Kidney (tissue), 14 donors: ENCODE results near the gene GABRB2. TPM values are rescaled to one million over a fixed set of nuclear protein-coding genes. Genes with fewer than 3 reads are reported as not detected.

ENCODE experiments used
- DNase-seq, 5 donors: peaks; one replicate each; pipeline ENCODE4 v3.0.0-alpha.2; 2013 to 2020
- FAIRE-seq: peaks from 2 replicates; lab custom pipeline; 2012; peaks lifted over from hg19 to GRCh38; lab: Jason Lieb, UNC
- H3K27ac ChIP-seq, 2 donors: one replicate each; pipeline ENCODE4 v1.7.0; 2013; ENCODE audit warnings: low read depth in 2 of 2, low read length in 2 of 2, inconsistent platforms in 1 of 2
- H3K27me3 ChIP-seq: one replicate; pipeline ENCODE4 v1.7.1; 2013; ENCODE audit warnings: low read length, inconsistent platforms; ENCODE audit not compliant: control insufficient read depth, insufficient read depth
- H3K36me3 ChIP-seq, 3 donors: one replicate each; pipeline versions ENCODE4 v1.7.0 to v1.7.1; 2013; ENCODE audit warnings: low read length in 3 of 3, control low read depth in 1 of 3, inconsistent platforms in 1 of 3; ENCODE audit not compliant: insufficient read depth in 3 of 3, control insufficient read depth in 2 of 3
- H3K4me1 ChIP-seq, 3 donors: one replicate each; pipeline versions ENCODE4 v1.7.0 to v1.7.1; 2013; ENCODE audit warnings: low read length in 3 of 3, inconsistent platforms in 1 of 3, low read depth in 1 of 3; ENCODE audit not compliant: control insufficient read depth in 2 of 3, insufficient read depth in 2 of 3
- H3K4me3 ChIP-seq, 3 donors: one replicate each; pipeline versions ENCODE4 v1.7.0 to v1.8.1; 2013; ENCODE audit warnings: low read length in 3 of 3, control low read depth in 1 of 3, inconsistent platforms in 1 of 3
- H3K9ac ChIP-seq, 3 donors: one replicate each; pipeline versions ENCODE4 v1.7.0 to v1.7.1; 2013; ENCODE audit warnings: low read length in 3 of 3, control low read depth in 1 of 3, inconsistent platforms in 1 of 3
- H3K9me3 ChIP-seq, 3 donors: one replicate each; pipeline versions ENCODE4 v1.7.0 to v1.7.1; 2013; ENCODE audit warnings: low read length in 3 of 3, control low read depth in 1 of 3, inconsistent platforms in 1 of 3; ENCODE audit not compliant: control insufficient read depth in 2 of 3, insufficient read depth in 1 of 3
- CTCF ChIP-seq: IDR thresholded peaks from 3 replicates; pipeline ENCODE4 v1.5.1; 2012; ENCODE audit warnings: mild to moderate bottlenecking, moderate library complexity, borderline replicate concordance; ENCODE audit not compliant: insufficient read depth; ENCODE audit errors: extremely low read depth
- intact Hi-C: fragments of 100-400 bp; cut with DNase I; formaldehyde crosslinking; loops from one replicate; pipeline ENCODE4 v1.11.1; 2022
- polyA plus RNA-seq: library from polyadenylated mRNA; stranded (reverse); fragments of 350-450 nt; fragmentation: Illumina TruSeq; extraction: RNeasy Lipid Tissue Mini Kit (QIAGEN cat#74804); gene quantifications from one replicate; pipeline ENCODE4 v1.2.3, GENCODE V29; 2014; ENCODE audit warnings: low read depth, low replicate concordance; ENCODE audit not compliant: insufficient read depth
- total RNA-seq: library from RNA; stranded (reverse); fragmentation: NEBNext Ultra II Directional; extraction: Animal tissue kit (Norgen Biotek cat#: 25700); gene quantifications from one replicate; pipeline ENCODE4 v1.2.1, GENCODE V29; 2021
- donor health status: control.
- donor health status: control.
- donor health status: control.
- donor health status: control.
- donor health status: control.
- donor health status: DM: yes; HTN: yes; CAD: no.
- donor health status: Normal renal cell carcinoma (clear cell type).

GABRB2 gene
- total and polyA plus RNA-seq, 2 donors from 2014 or later = 0.90 to 4.4 TPM

- DNase-seq (no peak), FAIRE-seq (no peak)
- intact Hi-C loops = no loop called here
- H3K9me3 ChIP-seq = no peaks in the 10 kb centered on the region
- peak overlapping the region; percentile 45 to 66 (median 52) for H3K4me3 ChIP-seq
- no peak for TF ChIP-seq CTCF
- H3K4me1 ChIP-seq = peaks cover 0 to 6% (median 0%) of the 10 kb centered on the region in 3 donors
- peaks cover 12% of the 10 kb centered on the region for H3K27me3 ChIP-seq
- no peaks in the 10 kb centered on the region for H3K36me3 ChIP-seq
- H3K9ac ChIP-seq = peak overlapping the region in 1 of 3 donors; percentile 16
- H3K27ac ChIP-seq = no peak overlapping the region
Measured at GRCh38 chr5:161546095-161546469, 443 bp downstream of the GABRB2 start.

GRCh38 chr5:161545344-161546094, 1.0 kb downstream of the GABRB2 start:
- no peak overlapping the region for H3K27ac ChIP-seq
- H3K36me3 ChIP-seq = no peaks in the 10 kb centered on the region
- H3K9me3 ChIP-seq = no peaks in the 10 kb centered on the region
- peaks cover 0 to 6% (median 0%) of the 10 kb centered on the region in 3 donors for H3K4me1 ChIP-seq
- DNase-seq (no peak), FAIRE-seq (no peak)
- intact Hi-C loops = no loop called here
- TF ChIP-seq CTCF = no peak
- H3K27me3 ChIP-seq = peaks cover 12% of the 10 kb centered on the region
- peak overlapping the region in 2 of 3 donors; percentile 52 to 66 for H3K4me3 ChIP-seq
- H3K9ac ChIP-seq = no peak overlapping the region

GRCh38 chr5:161544350-161544765, 2.2 kb downstream of the GABRB2 start:
- DNase-seq (peak in 4 of 5 donors; percentile 51 to 68 (median 55)), FAIRE-seq (no peak)
- Histone ChIP-seq H3K27ac (no peak overlapping the region), H3K36me3 (no peaks in the 10 kb centered on the region), H3K4me3 (no peak overlapping the region), H3K9me3 (no peaks in the 10 kb centered on the region), H3K27me3 (peaks cover 12% of the 10 kb centered on the region), H3K4me1 (peaks cover 0 to 6% (median 0%) of the 10 kb centered on the region in 3 donors), H3K9ac (no peak overlapping the region)
- intact Hi-C loops = no loop called here
- peak; percentile 67 for TF ChIP-seq CTCF
